GM12872 (cell line): ENCODE results near the gene ZSCAN22.

Experiments
- CTCF ChIP-seq: IDR thresholded peaks from 3 replicates; pipeline ENCODE4 v1.5.1; 2011; ENCODE audit warnings: low read depth, mild to moderate bottlenecking, low read length, moderate library complexity; ENCODE audit not compliant: insufficient read depth

The ZSCAN22 gene

DNA sequence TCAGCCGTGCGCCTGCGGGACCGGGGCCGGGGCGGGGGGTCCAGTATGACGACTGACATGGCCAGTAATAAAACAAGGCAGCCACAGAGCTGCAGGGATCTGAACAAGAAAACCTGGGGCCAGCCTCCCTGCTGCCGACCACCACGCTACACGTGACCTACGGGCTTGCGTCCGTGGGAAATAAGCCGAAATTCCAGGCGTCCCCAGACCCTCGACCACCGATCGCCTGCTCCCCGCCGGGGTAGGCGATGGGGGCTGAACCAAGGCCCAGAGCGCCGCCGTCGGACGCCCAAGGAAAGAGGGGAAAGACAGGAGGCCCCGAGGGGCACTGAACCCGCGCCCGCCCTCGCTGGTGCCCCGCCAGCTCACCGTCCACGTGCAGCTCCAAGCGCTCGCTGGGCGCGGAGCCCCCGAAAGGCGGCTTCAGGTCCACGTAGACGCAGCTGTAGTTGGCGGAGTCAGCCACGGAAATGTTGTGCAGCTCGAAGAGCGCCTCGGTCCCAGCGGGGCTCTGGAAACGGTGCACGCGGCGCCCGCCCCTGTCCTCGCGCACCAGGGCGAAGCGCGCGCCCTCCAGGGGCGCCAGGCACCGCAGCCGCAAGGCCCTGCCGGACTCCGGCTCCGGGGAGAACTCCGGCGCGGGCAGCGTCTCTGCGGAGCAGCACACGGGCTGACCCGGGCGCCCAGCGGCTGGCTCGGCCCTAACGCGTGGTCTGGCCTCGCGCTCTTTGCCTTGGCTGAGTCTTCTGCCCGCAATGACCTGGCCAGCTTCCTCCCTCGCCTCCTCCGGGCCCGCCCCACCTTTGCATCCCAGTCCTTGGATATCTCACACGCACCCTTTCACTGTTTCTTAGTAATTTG, 23.4 kb downstream of the ZSCAN22 start:
- TF ChIP-seq CTCF: no peak

DNA sequence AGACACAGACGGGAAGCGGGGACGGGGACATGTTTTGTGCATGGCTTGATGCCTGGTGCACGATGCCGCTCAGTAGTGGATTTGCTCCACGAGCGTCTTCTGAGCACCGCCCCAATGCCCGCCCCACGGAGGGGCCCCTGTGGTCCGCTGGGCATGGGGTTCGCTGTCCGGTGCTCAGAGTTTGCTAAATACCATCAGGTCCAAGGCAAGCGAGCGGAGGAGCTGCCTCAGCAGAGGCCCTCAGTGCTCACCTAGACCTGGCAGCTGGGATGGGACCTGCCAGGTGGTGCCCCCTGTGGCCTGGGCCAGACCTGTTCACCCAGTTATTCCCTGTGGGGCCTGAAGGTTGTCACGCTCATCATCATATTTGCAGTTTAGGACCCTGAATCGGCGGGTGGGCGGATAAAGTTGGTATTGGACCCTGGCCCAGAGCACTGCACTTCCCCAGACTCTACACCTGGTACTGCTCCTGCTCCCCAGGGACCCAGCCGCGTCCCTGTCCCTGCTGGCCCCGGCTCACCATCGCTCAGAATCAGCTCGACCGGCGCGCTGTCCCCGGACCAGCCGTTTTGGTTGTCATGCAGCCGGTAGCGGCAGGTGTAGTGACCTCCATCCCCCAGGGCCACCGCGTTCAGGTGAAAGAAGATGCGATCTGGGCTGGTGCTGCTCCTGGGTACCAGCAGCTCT, 24.2 kb downstream of the ZSCAN22 start:
- no peak for TF ChIP-seq CTCF

DNA sequence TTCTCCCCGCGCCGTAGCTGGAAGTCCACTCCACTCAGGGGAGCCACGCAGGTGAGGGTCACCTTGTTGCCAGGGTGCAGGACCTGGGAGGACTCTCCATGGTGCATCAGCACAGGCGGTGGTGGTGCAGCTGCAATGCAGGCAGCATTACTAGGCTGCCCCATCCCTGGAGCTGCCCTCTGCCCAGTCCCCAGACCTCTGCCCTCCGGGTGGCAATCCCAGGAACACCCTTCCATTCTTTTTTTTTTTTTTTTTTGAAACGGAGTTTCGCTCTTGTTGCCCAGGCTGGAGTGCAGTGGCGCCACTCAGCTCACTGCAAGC, 24.7 kb downstream of the ZSCAN22 start:
- TF ChIP-seq CTCF: no peak

DNA sequence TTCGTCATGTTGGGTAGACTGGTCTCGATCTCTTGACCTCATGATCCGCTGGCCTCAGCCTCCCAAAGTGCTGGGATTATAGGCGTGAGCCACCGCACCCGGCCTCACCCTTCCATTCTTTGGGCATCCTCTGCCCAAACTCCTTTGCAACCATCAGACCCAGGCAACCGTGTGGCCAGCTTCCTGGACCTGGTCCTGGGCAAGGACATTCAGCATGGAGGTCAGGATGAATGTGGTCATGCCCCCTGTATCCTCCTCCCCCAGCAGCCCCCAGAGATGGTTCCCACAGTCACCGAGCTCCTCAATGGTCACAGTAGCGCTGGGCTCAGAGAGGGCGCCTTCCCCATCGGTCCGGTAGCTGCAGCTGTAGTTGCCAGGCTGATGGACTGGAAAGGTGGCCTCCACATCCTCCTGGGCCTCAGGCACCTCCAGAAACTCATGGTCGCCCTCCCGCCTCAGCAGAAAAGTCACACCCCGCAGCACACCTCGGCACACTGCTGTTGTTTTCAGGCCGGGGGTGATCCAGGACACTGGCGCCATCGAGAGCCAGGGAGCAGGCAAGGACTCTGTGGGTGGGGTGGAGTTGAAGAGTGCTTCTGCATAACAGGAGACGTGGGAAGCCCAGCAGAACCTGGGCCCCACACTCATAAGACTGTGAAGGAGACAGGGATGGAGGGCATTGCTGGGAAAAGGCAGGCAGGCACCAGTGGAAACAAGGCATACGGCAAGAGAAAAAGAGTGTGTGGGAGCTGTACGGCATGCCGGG, 25.4 kb downstream of the ZSCAN22 start:
- TF ChIP-seq CTCF: no peak

DNA sequence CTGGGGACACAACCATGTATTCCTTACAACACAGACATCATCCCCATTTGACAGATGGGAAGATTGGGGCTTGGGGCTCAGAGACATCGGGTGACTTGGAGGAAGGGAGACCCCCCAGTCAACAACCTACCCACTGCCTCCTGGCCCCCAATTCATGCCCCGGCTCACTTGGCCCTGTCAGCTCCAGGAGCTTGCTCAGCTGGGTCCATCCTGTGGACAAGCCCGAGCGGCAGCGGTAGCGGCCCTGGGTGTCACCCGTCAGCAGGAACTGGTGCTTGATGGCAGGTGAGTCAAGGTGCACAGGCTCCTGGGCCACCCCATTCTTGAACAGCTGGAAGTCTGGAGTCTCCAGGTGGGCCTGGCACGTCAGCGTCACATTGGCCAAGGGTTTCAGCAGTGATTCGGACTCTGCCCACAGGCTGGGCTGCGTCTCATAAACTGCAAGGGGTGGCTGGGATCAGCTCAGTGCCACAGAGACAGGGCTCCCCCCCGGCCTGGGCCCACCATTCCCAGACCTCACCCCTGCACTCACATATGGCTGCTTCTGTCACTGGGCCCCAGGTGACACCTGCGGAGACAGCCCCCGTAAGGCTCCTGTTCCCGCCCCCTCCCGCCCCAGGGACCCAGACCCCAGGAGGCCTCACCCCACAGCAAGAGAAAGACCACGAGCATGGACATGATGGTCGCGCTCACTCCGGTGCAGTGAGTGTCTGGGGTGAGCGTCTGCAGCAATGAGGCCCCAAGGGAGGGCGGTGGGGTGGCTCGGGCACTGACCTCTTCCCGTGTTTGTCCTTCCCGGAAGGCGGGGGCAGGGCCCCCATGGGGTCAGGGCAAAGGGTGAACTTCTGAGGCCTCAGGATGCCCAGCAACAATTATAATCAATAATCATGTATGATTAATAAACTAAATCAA, 26.2 kb downstream of the ZSCAN22 start, which contains the start of gene A1BG:
A1BG (minus strand) TSS at position 733 of the 912 bp plus-strand sequence; CDS start at position 678, 55 bp downstream.
- TF ChIP-seq CTCF: no peak

DNA sequence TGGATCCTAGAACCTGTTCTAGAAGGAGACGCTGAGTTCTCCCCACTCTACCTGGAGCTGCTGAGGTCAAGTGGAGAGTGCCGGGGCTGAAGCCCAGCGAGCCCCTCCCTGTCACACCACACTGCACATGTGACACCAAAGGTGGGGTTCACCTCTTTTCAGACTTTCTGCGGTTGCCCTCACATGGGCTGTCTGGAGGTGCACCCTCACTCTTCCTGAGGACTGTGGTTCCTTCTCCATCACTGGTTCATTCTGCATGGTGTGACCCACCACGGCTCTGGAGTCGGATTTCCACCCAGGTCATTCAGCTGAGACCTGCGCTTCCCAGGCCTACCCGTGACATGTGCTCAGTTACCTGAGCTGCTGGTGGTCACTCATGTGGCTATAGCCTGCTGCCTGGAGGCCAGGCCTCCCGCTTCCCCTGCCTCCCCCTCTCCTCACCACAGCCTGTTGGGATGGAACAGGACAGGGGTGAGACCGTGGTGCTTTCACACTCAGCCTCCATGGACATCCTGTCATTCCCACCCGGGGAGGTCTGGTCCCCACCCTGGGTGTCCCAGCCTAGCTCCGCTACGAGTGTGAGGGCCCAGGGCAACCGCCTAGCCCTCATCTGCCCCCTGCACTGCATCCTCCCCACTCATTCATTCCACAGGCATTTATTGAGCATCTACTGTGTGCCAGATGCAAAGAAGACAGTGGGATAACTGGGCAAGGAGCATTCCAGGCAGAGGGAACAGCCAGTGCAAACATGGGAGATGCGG, 27.1 kb downstream of the ZSCAN22 start:
- no peak for TF ChIP-seq CTCF
